Measurements from ENCODE around the gene IREB2.

IREB2 gene

GRCh38 chr15:78437107-78437761 is 782 bp upstream of the IREB2 start:
- no peak for DNase-seq

GRCh38 chr15:78438619-78439285 is 736 bp downstream of the IREB2 start:
- DNase-seq = peak in 1 of 2 donors; percentile 60

- no peak for DNase-seq
Observed at GRCh38 chr15:78440375-78441373, 2.7 kb downstream of the IREB2 start.

- no peak for DNase-seq
Observed at GRCh38 chr15:78444255-78444654, 6.2 kb downstream of the IREB2 start.

DNA sequence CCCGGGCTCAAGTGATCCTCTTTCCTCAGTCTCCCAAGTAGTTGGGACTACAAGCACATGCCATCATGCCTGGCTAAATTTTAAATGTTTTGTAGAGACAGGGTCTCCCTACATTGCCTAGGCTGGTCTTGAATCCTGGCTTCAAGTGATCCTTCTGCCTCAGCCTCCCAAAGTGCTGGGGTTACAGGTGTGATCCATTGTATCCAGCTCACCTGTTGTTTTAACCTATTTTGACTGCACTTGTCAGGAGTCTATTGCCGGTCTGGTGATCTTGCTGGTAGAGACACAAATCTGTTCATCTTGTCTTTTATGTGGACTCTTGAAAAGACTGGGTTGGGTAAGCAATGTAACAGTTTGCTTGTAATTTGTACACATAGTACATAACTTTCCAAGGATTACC is 7.9 kb downstream of the IREB2 start:
- DNase-seq = no peak

DNA sequence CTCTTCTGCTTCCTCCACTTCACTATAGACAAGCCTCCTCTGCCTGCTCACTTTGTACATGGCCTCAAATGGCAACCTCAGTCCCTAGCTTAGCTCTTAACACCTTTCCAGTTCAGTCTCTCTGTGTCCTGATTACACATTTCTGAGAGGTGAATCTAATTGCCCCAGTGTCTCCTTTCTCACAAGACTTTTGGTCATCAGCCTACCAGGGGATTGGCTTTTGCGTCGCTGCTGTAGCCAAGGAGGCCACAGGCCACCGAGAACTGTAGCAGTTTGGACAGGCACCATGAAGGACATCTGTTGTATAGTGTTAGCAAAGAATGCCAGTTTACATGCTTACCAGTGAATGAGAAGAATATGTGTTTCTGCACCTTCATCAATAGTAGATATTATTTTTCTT is 8.5 kb downstream of the IREB2 start:
- no peak for DNase-seq

DNA sequence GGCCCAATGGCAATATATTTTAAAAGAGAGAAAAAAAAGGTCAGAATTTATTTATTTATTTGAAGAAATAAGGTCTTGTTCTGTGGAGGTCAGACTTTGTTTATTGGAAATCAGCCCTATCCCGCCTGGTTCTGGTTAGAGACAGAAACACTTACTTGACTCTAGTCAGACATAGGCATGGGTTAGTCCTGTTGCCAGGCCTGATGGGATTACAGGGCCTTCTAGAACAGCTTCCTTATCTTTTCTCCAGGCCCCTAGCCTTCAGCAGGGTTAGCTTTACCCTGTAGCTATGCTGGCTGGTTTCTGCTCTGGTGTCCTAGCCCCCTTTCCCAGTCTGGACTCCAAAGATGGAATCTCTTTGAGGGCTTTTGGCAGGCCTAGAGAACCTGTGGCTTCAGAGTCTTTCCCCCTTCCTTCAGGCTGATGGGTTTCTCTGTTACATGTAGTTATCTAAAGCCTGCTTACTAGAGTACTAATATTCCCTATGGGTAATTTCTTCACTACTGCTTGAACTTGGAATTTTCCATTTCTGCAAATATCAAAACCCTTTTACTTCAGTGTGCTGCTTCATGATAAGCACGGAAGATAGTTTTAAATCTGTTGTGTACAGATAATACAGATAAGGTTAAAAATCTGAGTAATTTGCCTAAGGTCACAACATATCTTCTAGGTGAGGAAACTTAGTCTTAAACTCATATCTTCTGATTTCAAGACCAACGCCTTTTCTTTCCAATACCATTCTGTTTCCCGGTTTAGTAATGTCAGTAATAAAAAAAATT is 10.6 kb downstream of the IREB2 start:
- no peak for DNase-seq

DNA sequence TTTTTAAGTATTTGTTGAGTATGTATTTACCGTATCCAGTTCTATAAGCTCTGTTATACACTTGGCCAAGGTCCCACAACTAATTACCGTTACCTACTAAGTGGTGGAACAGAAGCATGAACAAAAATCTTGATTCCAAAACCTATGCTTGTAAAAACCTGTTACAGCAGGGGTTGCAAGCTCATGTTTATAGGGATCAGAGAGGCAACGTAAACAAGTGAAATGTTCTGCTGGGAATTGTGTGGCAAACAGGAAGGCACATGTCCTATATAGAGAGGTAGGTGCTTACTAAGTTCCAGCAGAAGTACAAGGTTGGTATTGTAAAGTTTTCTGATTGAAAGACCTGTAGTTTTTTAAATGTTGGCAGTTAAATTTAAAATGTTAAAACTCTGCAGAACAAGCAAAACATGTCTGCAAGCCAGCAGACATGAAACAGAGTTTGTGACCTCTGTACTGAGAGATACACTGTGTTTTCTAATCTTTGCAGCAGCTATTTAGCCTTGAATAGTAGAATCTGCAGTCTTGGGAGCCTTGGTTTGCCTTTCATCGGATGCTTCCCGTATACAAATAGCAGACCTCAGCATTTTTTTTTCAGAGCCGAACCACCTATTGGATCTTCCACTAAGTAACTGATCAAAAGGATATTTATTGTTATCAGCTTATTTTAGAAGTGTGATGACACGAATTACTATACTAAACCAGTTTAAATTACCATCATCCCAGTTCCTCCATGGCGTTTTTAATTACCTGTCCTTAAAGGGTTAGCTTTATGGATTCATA is 11.4 kb downstream of the IREB2 start:
- DNase-seq = no peak

GRCh38 chr15:78450285-78450858 is 12.4 kb downstream of the IREB2 start:
- DNase-seq = no peak

DNA sequence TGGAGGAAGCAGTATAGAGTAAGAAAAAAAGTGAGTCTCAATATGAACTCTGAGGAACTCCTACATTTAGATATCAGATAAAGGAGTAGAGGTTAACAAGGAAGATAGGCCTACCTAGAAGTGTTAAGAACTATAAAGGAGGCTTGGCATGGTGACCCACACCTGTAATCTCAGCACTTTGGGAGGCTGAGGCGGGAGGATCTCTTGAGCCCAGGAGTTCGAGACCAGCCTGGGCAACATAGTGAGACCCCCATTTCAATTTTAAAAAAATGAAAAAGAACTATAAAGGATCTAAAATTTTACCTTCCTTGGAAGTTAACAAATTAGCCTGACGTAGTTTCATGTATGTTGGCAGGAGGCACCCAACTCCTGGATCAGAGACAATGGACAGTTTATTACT is 14.5 kb downstream of the IREB2 start:
- no peak for DNase-seq

DNA sequence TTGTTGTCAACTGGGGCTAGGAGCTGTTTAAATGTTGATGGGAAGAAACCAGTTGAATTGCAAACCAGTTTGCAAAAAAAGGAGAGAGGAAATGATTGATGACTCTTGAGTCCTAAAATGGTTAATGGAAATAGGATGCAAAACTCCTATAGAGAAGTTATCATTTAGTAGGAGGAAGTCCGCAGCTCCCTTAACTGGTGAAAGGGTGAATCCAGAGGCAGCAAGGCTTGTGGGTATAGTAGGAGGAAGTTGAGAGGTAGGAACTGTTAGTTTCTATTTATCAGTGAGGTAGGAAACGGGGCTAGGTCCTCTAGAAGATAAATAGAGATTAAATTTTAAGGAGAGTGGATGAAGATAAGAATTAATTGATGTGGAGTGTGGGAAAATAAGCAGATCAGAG is 15.4 kb downstream of the IREB2 start:
- no peak for DNase-seq

DNA sequence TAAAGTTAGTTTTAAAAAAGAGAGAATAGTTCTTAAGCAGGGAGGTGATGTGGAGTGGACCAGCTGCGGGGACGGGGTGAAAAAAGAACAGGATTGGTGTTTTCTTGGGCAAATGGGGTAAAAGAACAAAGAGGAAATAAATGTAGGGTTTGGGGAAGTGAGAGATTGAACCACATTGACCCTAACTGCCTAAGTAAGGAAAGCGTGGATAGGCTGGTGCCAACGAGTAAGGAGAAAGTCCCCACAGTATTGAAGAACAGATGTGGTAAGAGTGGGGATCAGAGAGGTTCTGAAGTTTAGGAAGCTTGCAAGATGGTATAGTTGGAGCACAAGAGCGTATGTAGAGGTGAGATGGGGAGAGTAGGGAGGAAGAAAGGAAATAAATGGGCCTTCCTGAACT is 17.0 kb downstream of the IREB2 start:
- DNase-seq = no peak

GRCh38 chr15:78455749-78456148 is 17.7 kb downstream of the IREB2 start:
- DNase-seq = no peak

GRCh38 chr15:78456426-78456825 is 18.4 kb downstream of the IREB2 start:
- DNase-seq = no peak

- DNase-seq = no peak
Observed at GRCh38 chr15:78457101-78457500, 19.1 kb downstream of the IREB2 start.

- DNase-seq = no peak
Observed at GRCh38 chr15:78460737-78461136, 22.7 kb downstream of the IREB2 start.

- peak in 1 of 2 donors; percentile 11 for DNase-seq
Observed at GRCh38 chr15:78461171-78461888, 23.3 kb downstream of the IREB2 start.

DNA sequence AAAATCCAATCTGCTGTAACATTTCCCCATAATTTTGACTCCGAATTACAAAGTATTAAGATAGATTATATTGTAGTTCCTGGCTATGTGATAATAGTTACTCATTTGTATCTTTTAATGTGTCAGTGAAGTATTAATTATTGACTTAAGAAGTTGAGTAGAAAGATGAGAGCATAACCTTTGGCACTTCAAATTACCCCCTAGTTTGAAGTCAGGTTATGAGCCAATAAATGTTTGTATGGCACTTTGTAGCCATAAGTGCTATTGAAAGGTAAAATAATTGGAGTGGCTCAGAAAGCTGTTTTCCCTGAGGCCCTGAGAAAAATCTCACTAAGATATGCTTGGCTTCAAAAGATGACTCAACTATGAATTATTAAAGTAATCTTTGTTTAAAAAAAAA is 31.0 kb downstream of the IREB2 start:
- DNase-seq = no peak

DNA sequence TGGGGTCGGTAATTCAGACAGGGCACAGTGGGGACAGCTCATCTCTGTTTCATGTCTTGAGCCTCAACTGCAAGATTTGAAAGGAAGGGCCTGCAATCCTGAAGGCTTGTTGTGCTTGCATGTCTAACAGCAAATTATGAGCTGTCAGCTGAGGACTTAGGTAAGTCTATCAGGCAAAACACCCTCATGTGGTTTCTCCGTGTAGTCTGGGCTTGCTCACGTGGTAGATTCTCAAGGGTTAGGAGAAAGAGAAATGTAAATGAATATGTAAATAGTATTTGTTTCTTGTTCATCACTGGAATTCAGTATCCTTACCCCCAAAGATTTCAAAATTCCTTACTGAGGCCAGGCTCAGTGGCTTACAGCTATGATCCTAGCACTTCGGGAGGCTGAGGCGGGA is 39.3 kb downstream of the IREB2 start:
- DNase-seq = no peak

DNA sequence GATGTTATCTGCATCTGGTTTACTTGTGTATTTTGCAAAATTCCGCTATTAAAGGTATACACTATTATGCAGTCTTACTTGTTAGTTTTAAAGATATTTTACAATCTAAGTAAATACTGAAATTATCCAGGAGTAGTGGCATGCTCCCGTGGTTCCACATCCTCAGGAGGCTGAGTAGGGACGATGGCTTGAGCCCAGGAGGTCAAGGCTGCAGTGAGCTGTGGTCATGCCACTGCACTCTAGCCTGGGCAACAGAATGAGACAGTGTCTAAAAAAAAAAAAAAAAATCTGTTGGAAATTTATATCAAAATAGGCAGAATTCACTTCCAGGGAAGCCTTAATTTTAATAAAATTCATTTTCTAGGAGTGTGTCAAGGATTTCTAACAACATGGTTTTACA is 41.6 kb downstream of the IREB2 start:
- no peak for DNase-seq

- DNase-seq = no peak
Observed at GRCh38 chr15:78481917-78482316, 43.9 kb downstream of the IREB2 start.
